Gastrocnemius medialis (tissue), 4 donors: Measurements from ENCODE around the gene CCL18.

Experiments used
- POLR2A ChIP-seq, 2 donors: fragments of 450-650 bp; IDR thresholded peaks; one replicate each; pipeline ENCODE4 v1.6.1; 2017; ENCODE audit warnings: antibody characterized with exemption in 2 of 2, mild to moderate bottlenecking in 2 of 2, moderate library complexity in 2 of 2
- TF ChIP-seq, protein P1 (sequence below), 5 experiments: fragments of 450-650 bp in 3 of 5; fragments of 200-600 bp in 2 of 5; sonication (generic) in 2 of 5; IDR thresholded peaks in 4 of 5; conservative IDR thresholded peaks in 1 of 5; 1 replicate in 4 of 5; 2 replicates in 1 of 5; pipeline ENCODE4 v1.5.1; 2016 to 2019; ENCODE audit warnings: antibody characterized with exemption in 5 of 5, mild to moderate bottlenecking in 3 of 5, moderate library complexity in 3 of 5

DNA sequence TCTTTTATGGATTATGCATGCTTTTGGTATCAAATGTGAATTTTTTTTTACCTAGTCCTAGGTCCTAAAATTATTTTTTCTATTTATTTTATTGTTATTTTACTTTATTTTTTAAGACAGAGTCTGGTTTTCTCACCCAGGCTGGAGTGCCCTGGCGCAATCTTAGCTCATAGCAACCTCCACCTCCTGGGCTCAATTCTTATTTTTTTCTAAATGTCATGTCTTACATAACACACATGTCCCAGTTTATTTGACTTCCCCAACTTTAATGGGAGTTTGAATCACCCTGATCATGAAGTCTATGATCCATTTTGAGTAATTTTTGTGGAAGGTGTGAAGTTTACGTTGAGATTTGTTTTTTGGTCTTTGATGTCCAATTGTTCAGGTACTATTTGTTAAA lies 3.3 kb upstream of the CCL18 start:
- TF ChIP-seq, protein P1, sequence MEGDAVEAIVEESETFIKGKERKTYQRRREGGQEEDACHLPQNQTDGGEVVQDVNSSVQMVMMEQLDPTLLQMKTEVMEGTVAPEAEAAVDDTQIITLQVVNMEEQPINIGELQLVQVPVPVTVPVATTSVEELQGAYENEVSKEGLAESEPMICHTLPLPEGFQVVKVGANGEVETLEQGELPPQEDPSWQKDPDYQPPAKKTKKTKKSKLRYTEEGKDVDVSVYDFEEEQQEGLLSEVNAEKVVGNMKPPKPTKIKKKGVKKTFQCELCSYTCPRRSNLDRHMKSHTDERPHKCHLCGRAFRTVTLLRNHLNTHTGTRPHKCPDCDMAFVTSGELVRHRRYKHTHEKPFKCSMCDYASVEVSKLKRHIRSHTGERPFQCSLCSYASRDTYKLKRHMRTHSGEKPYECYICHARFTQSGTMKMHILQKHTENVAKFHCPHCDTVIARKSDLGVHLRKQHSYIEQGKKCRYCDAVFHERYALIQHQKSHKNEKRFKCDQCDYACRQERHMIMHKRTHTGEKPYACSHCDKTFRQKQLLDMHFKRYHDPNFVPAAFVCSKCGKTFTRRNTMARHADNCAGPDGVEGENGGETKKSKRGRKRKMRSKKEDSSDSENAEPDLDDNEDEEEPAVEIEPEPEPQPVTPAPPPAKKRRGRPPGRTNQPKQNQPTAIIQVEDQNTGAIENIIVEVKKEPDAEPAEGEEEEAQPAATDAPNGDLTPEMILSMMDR (IDR thresholded peaks at IDR 0.05 in 4 of 5, conservative IDR thresholded peaks at IDR 0.05 in 1 of 5): no peak
- TF ChIP-seq POLR2A (IDR thresholded peaks at IDR 0.05): no peak
